Astrocyte (in vitro differentiated cells and primary cell): ENCODE data around the gene PCDHGA5.

Experiments
- CTCF ChIP-seq: IDR thresholded peaks from 2 replicates; pipeline ENCODE4 v1.5.1; 2011; ENCODE audit warnings: low read depth, mild to moderate bottlenecking, inconsistent platforms, low read length, moderate library complexity; ENCODE audit not compliant: insufficient read depth
- EZH2 ChIP-seq: IDR thresholded peaks from 2 replicates; pipeline ENCODE4 v1.6.1; 2012; ENCODE audit warnings: mild to moderate bottlenecking, low read length, inconsistent platforms; ENCODE audit not compliant: insufficient read depth

GRCh38 chr5:141409598-141410306, 45.8 kb downstream of the PCDHGA5 start:
- TF ChIP-seq CTCF: no peak
- no peak for TF ChIP-seq EZH2
